Inferior parietal cortex (tissue), 1 donor: ENCODE data around the gene MTERF4.
A peak's percentile ranks its signal among the peaks of the same experiment; 100 is the strongest.

Experiments used
- DNase-seq: peaks from one replicate; pipeline ENCODE4 v3.0.0-alpha.2; 2016; ENCODE audit errors: extremely low spot score

Gene MTERF4

GRCh38 chr2:241102239-241102803 lies at the start of gene MTERF4:
Gene MTERF4, minus strand, starts transcription at chr2:241102287. Its CDS starts 14 bp downstream, at chr2:241102273.
- peak; percentile 86 for DNase-seq

- no peak for DNase-seq
Observed at GRCh38 chr2:241150660-241151530, 48.8 kb upstream of the MTERF4 start.

GRCh38 chr2:241149925-241150659 lies 48.0 kb upstream of the MTERF4 start, which contains the start of gene PPP1R7:
Gene PPP1R7, plus strand, starts transcription at chr2:241150467. Its CDS starts 29 bp downstream, at chr2:241150496.
- peak; percentile 92 for DNase-seq

- DNase-seq, result no peak
Observed at GRCh38 chr2:241149675-241149924, 47.5 kb upstream of the MTERF4 start.

- DNase-seq, result peak; percentile 96
Observed at GRCh38 chr2:241148891-241149674, 47.0 kb upstream of the MTERF4 start, which contains the start of gene PASK. Gene PASK, minus strand, starts transcription at chr2:241149472. Its CDS starts 6,440 bp downstream, at chr2:241143032.

- DNase-seq, result no peak
Observed at GRCh38 chr2:241148239-241148638, 46.2 kb upstream of the MTERF4 start.

- DNase-seq, result no peak
Observed at GRCh38 chr2:241147336-241147735, 45.2 kb upstream of the MTERF4 start.

GRCh38 chr2:241146286-241146685 lies 44.2 kb upstream of the MTERF4 start:
- DNase-seq, result no peak

GRCh38 chr2:241142593-241142992 lies 40.5 kb upstream of the MTERF4 start:
- DNase-seq, result no peak

- no peak for DNase-seq
Observed at GRCh38 chr2:241142063-241142462, 40.0 kb upstream of the MTERF4 start.

- DNase-seq, result no peak
Observed at GRCh38 chr2:241141214-241141770, 39.2 kb upstream of the MTERF4 start.

- no peak for DNase-seq
Observed at GRCh38 chr2:241140445-241140840, 38.4 kb upstream of the MTERF4 start.

GRCh38 chr2:241139531-241140444 lies 37.7 kb upstream of the MTERF4 start:
- no peak for DNase-seq

GRCh38 chr2:241138471-241138870 lies 36.4 kb upstream of the MTERF4 start:
- DNase-seq, result no peak

GRCh38 chr2:241137276-241138190 lies 35.4 kb upstream of the MTERF4 start:
- no peak for DNase-seq

- DNase-seq, result no peak
Observed at GRCh38 chr2:241136661-241137260, 34.7 kb upstream of the MTERF4 start.

GRCh38 chr2:241136191-241136590 lies 34.1 kb upstream of the MTERF4 start:
- DNase-seq, result no peak

GRCh38 chr2:241135737-241136136 lies 33.6 kb upstream of the MTERF4 start:
- no peak for DNase-seq

- DNase-seq, result no peak
Observed at GRCh38 chr2:241134711-241135110, 32.6 kb upstream of the MTERF4 start.
